ENCODE data around the gene CDC23.
A peak's percentile ranks its signal among the peaks of the same experiment; 100 is the strongest.

CDC23 gene

GRCh38 chr5:138192826-138193225 lies 20.3 kb downstream of the CDC23 start:
- no peak for TF ChIP-seq CTCF (IDR thresholded peaks at IDR 0.05; ENCODE audit: low read depth, low read length)
- DNase-seq = no peak
- H3K36me3 ChIP-seq = peaks cover 68% of the 10 kb centered on the region
- no peaks in the 10 kb centered on the region for H3K27me3 ChIP-seq (ENCODE audit: insufficient read depth, low read depth, severe bottlenecking)
- H3K4me3 ChIP-seq (ENCODE audit: low read depth, low read length) = no peak overlapping the region
- no peaks in the 10 kb centered on the region for H3K9me3 ChIP-seq (ENCODE audit: severe bottlenecking)
- no peak overlapping the region for H3K27ac ChIP-seq

- H3K27me3 ChIP-seq (ENCODE audit: insufficient read depth, low read depth, severe bottlenecking) = no peaks in the 10 kb centered on the region
Observed at GRCh38 chr5:138188626-138189025, 24.5 kb downstream of the CDC23 start.

GRCh38 chr5:138186002-138186447 lies 27.1 kb downstream of the CDC23 start:
- TF ChIP-seq CTCF (IDR thresholded peaks at IDR 0.05; ENCODE audit: low read depth, low read length) = no peak
- DNase-seq = no peak
- no peak overlapping the region for H3K4me3 ChIP-seq (ENCODE audit: low read depth, low read length)
- H3K9me3 ChIP-seq (ENCODE audit: severe bottlenecking) = no peaks in the 10 kb centered on the region
- no peak overlapping the region for H3K27ac ChIP-seq
- H3K36me3 ChIP-seq = peaks cover 93% of the 10 kb centered on the region
- no peaks in the 10 kb centered on the region for H3K27me3 ChIP-seq (ENCODE audit: insufficient read depth, low read depth, severe bottlenecking)

More at GRCh38 chr5:138188626-138189025, 24.5 kb downstream of the CDC23 start:
- H3K27ac ChIP-seq = no peak overlapping the region
- H3K36me3 ChIP-seq = peaks cover 89% of the 10 kb centered on the region
- TF ChIP-seq CTCF (IDR thresholded peaks at IDR 0.05; ENCODE audit: low read depth, low read length) = no peak
- no peaks in the 10 kb centered on the region for H3K9me3 ChIP-seq (ENCODE audit: severe bottlenecking)
- DNase-seq = no peak
- H3K4me3 ChIP-seq (ENCODE audit: low read depth, low read length) = no peak overlapping the region

GRCh38 chr5:138182808-138183207 lies 30.3 kb downstream of the CDC23 start:
- H3K36me3 ChIP-seq = peaks cover 75% of the 10 kb centered on the region
- H3K27me3 ChIP-seq (ENCODE audit: insufficient read depth, low read depth, severe bottlenecking) = no peaks in the 10 kb centered on the region
- H3K4me3 ChIP-seq (ENCODE audit: low read depth, low read length) = no peak overlapping the region
- no peak for TF ChIP-seq CTCF (IDR thresholded peaks at IDR 0.05; ENCODE audit: low read depth, low read length)
- H3K27ac ChIP-seq = no peak overlapping the region
- DNase-seq = no peak
- H3K9me3 ChIP-seq (ENCODE audit: severe bottlenecking) = no peaks in the 10 kb centered on the region

- H3K27me3 ChIP-seq (ENCODE audit: insufficient read depth, low read depth, severe bottlenecking) = no peaks in the 10 kb centered on the region
- H3K27ac ChIP-seq = no peak overlapping the region
- no peak for TF ChIP-seq CTCF (IDR thresholded peaks at IDR 0.05; ENCODE audit: low read depth, low read length)
- peaks cover 71% of the 10 kb centered on the region for H3K36me3 ChIP-seq
- no peaks in the 10 kb centered on the region for H3K9me3 ChIP-seq (ENCODE audit: severe bottlenecking)
- H3K4me3 ChIP-seq (ENCODE audit: low read depth, low read length) = no peak overlapping the region
- no peak for DNase-seq
Observed at GRCh38 chr5:138180841-138181240, 32.3 kb downstream of the CDC23 start.

GRCh38 chr5:138180183-138180782 lies 32.8 kb downstream of the CDC23 start:
- Histone ChIP-seq H3K4me3 (ENCODE audit: low read depth, low read length) (peak overlapping the region; percentile 91), H3K9me3 (ENCODE audit: severe bottlenecking) (no peaks in the 10 kb centered on the region), H3K36me3 (peaks cover 67% of the 10 kb centered on the region), H3K27me3 (ENCODE audit: insufficient read depth, low read depth, severe bottlenecking) (no peaks in the 10 kb centered on the region), H3K27ac (peak overlapping the region; percentile 99)
- TF ChIP-seq CTCF (IDR thresholded peaks at IDR 0.05; ENCODE audit: low read depth, low read length) = peak; percentile 55
- DNase-seq = peak; percentile 22

All from WERI-Rb-1 (cell line).